ENCODE data around the gene ZNF277. TPM values are rescaled to one million over a fixed set of nuclear protein-coding genes. Genes with fewer than 3 reads are reported as not detected.

The ZNF277 gene
- total RNA-seq, 1 donor from 2014 or later = 58.2 TPM

DNA sequence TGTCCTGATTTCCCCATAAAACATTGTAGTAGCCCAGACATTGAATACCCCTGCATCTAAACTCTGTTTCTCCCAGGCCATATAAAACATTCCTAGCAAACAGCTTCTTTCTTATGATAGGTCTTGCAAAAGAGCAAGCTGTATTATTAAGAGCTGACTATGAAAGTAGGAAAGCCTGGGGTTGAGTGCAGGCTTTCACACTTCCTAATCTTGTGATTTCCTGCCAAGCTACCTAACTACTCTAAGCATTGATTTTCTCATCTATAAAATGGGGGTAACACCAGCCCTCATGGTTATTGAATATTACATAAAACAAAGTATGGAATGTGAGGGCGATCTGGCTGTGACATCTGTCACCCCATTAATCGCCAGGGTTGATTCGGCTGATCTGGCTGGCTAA lies 81.8 kb downstream of the ZNF277 start:
- FAIRE-seq (no peak), DNase-seq (ENCODE audit: low read depth) (no peak)
- Histone ChIP-seq H3K27me3 (ENCODE audit: control insufficient read depth, insufficient read depth, low read length) (no peaks in the 10 kb centered on the region), H3K4me3 (ENCODE audit: low read depth, low read length) (no peak overlapping the region), H3K36me3 (ENCODE audit: control insufficient read depth, insufficient read depth, low read length) (no peaks in the 10 kb centered on the region)
- TF ChIP-seq CTCF (IDR thresholded peaks at IDR 0.05; ENCODE audit: insufficient read depth, low read length, severe bottlenecking) = no peak

- FAIRE-seq = no peak
Measured at GRCh38 chr7:112290065-112290464, 83.6 kb downstream of the ZNF277 start.

DNA sequence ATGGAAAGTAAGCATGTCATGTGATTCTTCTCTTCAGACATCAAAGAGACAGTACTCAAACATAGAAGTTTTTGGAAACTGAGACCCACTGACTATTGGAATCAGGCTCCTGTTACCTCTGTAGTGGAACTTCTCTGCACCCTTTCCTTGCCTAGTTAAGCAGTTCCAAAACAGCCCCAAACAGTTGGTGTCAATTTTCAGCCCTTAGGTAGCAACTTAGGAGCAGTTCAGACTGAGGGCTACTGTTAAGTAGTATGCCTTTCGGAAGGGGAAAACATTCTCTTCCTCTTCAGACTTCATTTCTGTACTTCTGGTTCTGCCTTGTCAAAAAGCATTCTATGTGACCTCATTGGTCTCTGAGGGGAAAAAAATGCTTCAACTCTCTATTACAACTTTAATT lies 85.7 kb downstream of the ZNF277 start:
- DNase-seq (ENCODE audit: low read depth) = no peak
- H3K36me3 ChIP-seq (ENCODE audit: control insufficient read depth, insufficient read depth, low read length) = no peaks in the 10 kb centered on the region
- FAIRE-seq = no peak
- no peak overlapping the region for H3K4me3 ChIP-seq (ENCODE audit: low read depth, low read length)
- no peak for TF ChIP-seq CTCF (IDR thresholded peaks at IDR 0.05; ENCODE audit: insufficient read depth, low read length, severe bottlenecking)
- H3K27me3 ChIP-seq (ENCODE audit: control insufficient read depth, insufficient read depth, low read length) = no peaks in the 10 kb centered on the region

More at GRCh38 chr7:112290065-112290464, 83.6 kb downstream of the ZNF277 start:
- no peaks in the 10 kb centered on the region for H3K36me3 ChIP-seq (ENCODE audit: control insufficient read depth, insufficient read depth, low read length)
- no peak for TF ChIP-seq CTCF (IDR thresholded peaks at IDR 0.05; ENCODE audit: insufficient read depth, low read length, severe bottlenecking)
- DNase-seq (ENCODE audit: low read depth) = peak; percentile 40
- no peak overlapping the region for H3K4me3 ChIP-seq (ENCODE audit: low read depth, low read length)
- no peaks in the 10 kb centered on the region for H3K27me3 ChIP-seq (ENCODE audit: control insufficient read depth, insufficient read depth, low read length)

DNA sequence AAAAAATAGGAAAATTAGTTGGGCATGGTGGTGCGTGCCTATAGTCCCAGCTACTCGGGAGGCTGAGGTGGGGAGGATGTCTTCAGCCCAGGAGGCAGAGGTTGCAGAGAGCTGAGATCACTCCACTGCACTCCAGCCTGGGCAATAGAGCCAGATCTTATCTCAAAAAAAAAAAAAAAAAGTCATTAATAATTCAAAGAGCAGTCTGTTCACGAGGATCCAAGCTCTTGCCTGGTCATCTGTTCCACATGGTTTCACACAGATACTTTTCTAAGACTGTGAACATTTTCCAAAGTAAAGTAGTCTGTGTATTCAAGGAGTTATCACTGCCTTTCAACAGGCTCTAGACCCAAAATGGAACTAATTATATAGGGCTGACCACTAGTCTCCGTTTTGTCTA lies 86.9 kb downstream of the ZNF277 start:
- no peak for TF ChIP-seq CTCF (IDR thresholded peaks at IDR 0.05; ENCODE audit: insufficient read depth, low read length, severe bottlenecking)
- H3K36me3 ChIP-seq (ENCODE audit: control insufficient read depth, insufficient read depth, low read length) = no peaks in the 10 kb centered on the region
- no peak for DNase-seq (ENCODE audit: low read depth)
- no peak overlapping the region for H3K4me3 ChIP-seq (ENCODE audit: low read depth, low read length)
- FAIRE-seq = no peak
- H3K27me3 ChIP-seq (ENCODE audit: control insufficient read depth, insufficient read depth, low read length) = no peaks in the 10 kb centered on the region

DNA sequence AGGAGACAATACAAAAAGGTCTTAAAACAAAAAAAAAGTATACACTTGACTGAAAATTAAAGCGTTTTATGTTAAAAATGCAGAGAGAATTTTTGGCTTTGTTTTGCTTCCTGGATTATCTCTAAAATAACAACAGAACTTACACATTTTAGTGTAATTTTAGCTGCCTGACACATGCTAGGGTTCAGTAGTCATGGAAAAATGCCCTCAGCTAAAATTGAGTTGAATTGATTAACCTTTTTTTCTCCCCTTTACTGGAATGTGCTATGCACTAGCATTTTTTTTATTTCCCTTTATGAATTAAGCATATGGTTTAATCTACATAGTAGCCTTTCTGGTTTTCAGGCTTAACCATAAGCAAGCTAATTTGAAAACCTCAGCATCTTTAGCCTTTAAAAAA lies 89.9 kb downstream of the ZNF277 start:
- H3K36me3 ChIP-seq (ENCODE audit: control insufficient read depth, insufficient read depth, low read length) = no peaks in the 10 kb centered on the region
- H3K4me3 ChIP-seq (ENCODE audit: low read depth, low read length) = no peak overlapping the region
- no peak for TF ChIP-seq CTCF (IDR thresholded peaks at IDR 0.05; ENCODE audit: insufficient read depth, low read length, severe bottlenecking)
- DNase-seq (ENCODE audit: low read depth) = no peak
- FAIRE-seq = no peak
- no peaks in the 10 kb centered on the region for H3K27me3 ChIP-seq (ENCODE audit: control insufficient read depth, insufficient read depth, low read length)

DNA sequence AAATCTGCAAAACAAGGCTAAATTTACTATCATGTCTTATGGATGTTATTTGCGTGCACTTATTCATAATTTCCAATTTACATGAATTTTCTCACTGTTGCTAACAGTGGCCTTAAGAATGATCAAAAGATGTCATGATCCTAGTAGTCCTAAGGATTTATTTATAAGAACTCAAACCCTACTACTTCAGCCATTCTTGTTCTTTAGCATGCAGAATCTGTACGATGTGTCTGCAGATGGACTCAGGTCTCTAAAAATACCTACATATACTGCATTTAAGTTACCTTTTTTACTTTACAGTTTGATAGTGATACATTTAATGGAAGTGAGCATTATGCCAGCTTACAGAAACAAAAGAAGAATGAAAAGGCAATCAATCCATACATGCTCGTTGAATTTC lies 91.2 kb downstream of the ZNF277 start:
- DNase-seq (ENCODE audit: low read depth) (no peak), FAIRE-seq (no peak)
- no peaks in the 10 kb centered on the region for H3K36me3 ChIP-seq (ENCODE audit: control insufficient read depth, insufficient read depth, low read length)
- no peaks in the 10 kb centered on the region for H3K27me3 ChIP-seq (ENCODE audit: control insufficient read depth, insufficient read depth, low read length)
- TF ChIP-seq CTCF (IDR thresholded peaks at IDR 0.05; ENCODE audit: insufficient read depth, low read length, severe bottlenecking) = no peak
- no peak overlapping the region for H3K4me3 ChIP-seq (ENCODE audit: low read depth, low read length)
